Dendritic cell treated with granulocyte-macrophage colony-stimulating factor and Interleukin-4, amounts not matched to agents 40 ng/mL and 50 ng/mL, for 4 days (primary cell): ENCODE measurements around the gene RBMS3.

ENCODE experiments used
- H3K27ac Mint-ChIP-seq: one replicate; pipeline ENCODE4 v1.8.0; 2022; ENCODE audit warnings: mild to moderate bottlenecking, mixed read lengths
- H3K27me3 Mint-ChIP-seq: one replicate; pipeline ENCODE4 v1.8.0; 2022; ENCODE audit warnings: mild to moderate bottlenecking, mixed read lengths
- H3K36me3 Mint-ChIP-seq: one replicate; pipeline ENCODE4 v1.8.0; 2022; ENCODE audit warnings: low read depth, mixed read lengths
- H3K4me1 Mint-ChIP-seq: one replicate; pipeline ENCODE4 v1.8.0; 2022; ENCODE audit warnings: low read depth, mixed read lengths
- H3K4me3 Mint-ChIP-seq: one replicate; pipeline ENCODE4 v1.8.0; 2022; ENCODE audit warnings: mild to moderate bottlenecking, moderate library complexity, mixed read lengths
- H3K9me3 Mint-ChIP-seq: one replicate; pipeline ENCODE4 v1.8.0; 2022; ENCODE audit warnings: mixed read lengths
- intact Hi-C: fragments of 100-400 bp; cut with micrococcal nuclease; formaldehyde crosslinking; loops from one replicate; pipeline ENCODE4 v1.15.0; 2022

The RBMS3 gene

DNA sequence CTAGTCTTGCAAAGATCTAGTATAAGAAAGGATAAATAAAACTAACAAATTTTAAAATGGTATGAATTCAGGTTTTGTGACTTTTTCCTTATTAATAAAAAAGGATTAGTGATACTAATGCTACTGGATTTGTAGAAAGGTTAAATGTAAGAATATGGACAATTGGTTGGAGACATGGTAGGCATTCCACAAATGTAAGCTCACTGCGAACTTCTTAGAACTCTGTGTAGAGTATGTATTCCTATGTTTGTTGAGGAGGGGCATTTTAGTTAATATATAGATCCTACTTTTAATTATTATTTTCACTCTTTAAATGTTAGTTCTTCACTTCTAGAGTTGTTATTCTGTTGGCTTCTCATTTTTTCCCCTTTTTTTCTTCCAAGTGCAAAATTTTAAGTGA, 414.3 kb downstream of the RBMS3 start:
- Mint-ChIP-seq H3K27ac (no peak overlapping the region), H3K9me3 (peaks cover 3% of the 10 kb centered on the region), H3K4me1 (peaks cover 5% of the 10 kb centered on the region), H3K36me3 (no peaks in the 10 kb centered on the region), H3K4me3 (no peak overlapping the region), H3K27me3 (no peaks in the 10 kb centered on the region)
- intact Hi-C loops, result no loop called here

DNA sequence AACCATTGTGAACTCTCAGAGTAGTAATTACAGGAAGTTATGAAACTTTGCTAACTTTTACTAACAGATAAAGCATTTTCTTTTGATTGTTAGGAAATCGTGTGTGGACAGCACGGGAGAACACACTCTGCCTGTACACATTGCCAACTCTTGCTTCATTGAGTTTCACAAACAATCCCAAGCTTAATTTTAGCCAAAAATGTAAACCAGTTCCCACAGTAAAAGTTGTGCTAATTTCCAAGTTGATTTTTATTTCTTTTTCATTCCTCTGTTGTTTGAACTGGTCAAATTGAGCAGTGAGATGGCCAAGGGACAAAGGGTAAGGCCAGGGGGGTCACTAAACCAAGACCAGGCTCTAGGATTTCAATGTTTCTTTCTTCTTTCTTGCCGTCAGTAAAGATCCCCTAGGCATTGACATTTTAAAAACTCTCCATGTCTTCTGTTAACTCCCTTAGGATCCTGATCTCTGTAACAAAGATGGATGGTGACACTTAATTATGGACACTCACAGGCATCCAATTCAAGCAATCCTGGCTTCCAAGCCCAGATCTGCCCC, 414.9 kb downstream of the RBMS3 start:
- H3K27ac Mint-ChIP-seq, result no peak overlapping the region
- intact Hi-C loops, result no loop called here
- H3K27me3 Mint-ChIP-seq, result no peaks in the 10 kb centered on the region
- peaks cover 8% of the 10 kb centered on the region for H3K9me3 Mint-ChIP-seq
- H3K4me3 Mint-ChIP-seq, result no peak overlapping the region
- H3K4me1 Mint-ChIP-seq, result peaks cover 5% of the 10 kb centered on the region
- H3K36me3 Mint-ChIP-seq, result no peaks in the 10 kb centered on the region

DNA sequence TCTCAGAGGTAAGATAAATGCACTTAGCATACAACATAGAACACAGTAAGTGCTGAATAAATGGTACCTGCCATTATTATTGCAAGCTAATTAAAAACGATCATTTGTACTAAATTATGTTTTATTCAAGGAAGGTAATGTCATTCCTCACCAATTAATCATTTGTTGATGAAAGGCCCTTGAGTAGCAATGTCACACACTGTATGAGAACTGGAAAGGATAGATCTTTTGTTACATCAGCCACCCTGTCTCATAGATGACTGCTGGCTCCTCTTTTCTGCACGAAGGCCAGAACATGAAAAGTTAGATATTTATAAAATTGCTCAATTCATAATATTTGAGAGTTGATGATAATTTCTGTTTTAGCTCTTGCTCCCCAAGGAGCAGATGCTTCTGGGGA, 415.4 kb downstream of the RBMS3 start:
- Mint-ChIP-seq H3K4me3 (no peak overlapping the region), H3K27ac (no peak overlapping the region), H3K4me1 (peaks cover 5% of the 10 kb centered on the region), H3K9me3 (peaks cover 12% of the 10 kb centered on the region), H3K36me3 (no peaks in the 10 kb centered on the region), H3K27me3 (no peaks in the 10 kb centered on the region)
- intact Hi-C loops, result no loop called here

DNA sequence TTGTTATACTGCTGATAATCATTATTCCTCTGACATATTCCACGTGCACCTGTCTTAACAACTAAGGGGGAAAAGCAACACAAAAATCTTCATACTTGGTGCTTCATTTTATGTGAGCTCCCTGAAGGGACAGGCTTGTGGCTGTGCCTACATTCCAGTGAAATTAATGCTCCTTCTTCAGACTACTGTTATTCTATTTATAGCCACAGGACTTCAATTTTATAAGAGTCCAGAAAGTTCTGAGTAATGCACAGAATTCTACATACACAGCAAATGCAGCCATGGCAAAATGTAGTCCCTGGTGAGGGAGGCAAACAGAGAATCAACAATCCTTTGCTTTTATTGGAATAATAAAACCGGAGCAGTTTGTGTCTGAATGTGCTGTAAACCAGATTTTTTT, 417.1 kb downstream of the RBMS3 start:
- Mint-ChIP-seq H3K4me1 (peaks cover 5% of the 10 kb centered on the region), H3K27ac (no peak overlapping the region), H3K36me3 (no peaks in the 10 kb centered on the region), H3K4me3 (no peak overlapping the region), H3K9me3 (peaks cover 12% of the 10 kb centered on the region), H3K27me3 (no peaks in the 10 kb centered on the region)
- intact Hi-C loops, result no loop called here

DNA sequence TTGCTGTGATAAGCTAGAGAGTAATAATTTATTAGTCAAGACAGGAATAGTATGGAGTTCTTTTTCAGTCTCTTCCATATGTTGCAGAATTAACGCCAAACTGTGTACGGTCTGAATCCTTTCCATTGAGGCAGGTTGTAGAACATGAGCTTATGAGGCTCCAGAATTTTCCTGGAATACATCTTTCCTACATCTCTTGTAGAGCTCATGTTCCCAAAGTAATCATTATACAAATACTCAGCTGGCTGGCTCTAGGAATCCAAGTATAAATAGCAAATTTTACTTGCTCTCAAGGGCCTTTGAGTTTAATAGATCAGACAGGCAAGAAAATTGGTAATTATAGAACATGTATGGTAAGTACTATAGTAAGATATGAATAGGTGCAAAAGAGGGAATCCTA, 419.4 kb downstream of the RBMS3 start:
- intact Hi-C loops, result no loop called here
- H3K4me3 Mint-ChIP-seq, result no peak overlapping the region
- peaks cover 5% of the 10 kb centered on the region for H3K4me1 Mint-ChIP-seq

DNA sequence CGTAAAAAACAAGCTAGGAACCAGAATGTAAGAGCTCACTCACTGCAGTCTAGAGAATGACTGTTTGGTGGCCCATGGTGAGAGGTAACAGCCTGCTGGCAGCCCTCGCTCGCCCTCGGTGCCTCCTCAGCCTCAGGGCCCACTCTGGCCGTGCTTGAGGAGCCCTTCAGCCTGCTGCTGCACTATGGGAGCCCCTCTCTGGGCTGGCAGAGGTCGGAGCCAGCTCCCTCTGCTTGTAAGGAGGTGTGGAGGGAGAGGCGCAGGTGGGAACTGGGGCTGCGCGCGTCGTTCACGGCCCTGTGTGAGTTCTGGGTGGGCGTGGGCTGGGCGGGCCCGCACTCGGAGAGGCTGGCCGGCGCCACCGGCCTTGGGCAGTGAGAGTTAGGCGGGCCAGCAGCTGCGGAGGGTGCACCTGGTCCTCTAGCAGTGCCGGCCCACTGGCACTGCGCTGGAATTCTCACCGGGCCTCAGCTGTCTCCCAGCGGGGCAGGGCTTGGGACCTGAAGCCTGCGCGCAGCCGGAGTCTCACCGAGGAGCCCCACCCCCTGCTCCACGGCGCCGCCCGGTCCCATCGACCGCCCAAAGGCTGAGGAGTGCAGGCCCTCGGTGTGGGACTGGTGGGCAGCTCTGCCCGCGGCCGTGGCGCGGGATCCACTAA, 420.6 kb downstream of the RBMS3 start:
- Mint-ChIP-seq H3K4me3 (no peak overlapping the region), H3K27me3 (no peaks in the 10 kb centered on the region), H3K9me3 (peaks cover 12% of the 10 kb centered on the region), H3K4me1 (no peaks in the 10 kb centered on the region), H3K36me3 (no peaks in the 10 kb centered on the region), H3K27ac (no peak overlapping the region)
- intact Hi-C loops, result no loop called here

More for the DNA sequence above, 419.4 kb downstream of the RBMS3 start:
- Mint-ChIP-seq H3K36me3 (no peaks in the 10 kb centered on the region), H3K27me3 (no peaks in the 10 kb centered on the region), H3K9me3 (peaks cover 12% of the 10 kb centered on the region), H3K27ac (no peak overlapping the region)

DNA sequence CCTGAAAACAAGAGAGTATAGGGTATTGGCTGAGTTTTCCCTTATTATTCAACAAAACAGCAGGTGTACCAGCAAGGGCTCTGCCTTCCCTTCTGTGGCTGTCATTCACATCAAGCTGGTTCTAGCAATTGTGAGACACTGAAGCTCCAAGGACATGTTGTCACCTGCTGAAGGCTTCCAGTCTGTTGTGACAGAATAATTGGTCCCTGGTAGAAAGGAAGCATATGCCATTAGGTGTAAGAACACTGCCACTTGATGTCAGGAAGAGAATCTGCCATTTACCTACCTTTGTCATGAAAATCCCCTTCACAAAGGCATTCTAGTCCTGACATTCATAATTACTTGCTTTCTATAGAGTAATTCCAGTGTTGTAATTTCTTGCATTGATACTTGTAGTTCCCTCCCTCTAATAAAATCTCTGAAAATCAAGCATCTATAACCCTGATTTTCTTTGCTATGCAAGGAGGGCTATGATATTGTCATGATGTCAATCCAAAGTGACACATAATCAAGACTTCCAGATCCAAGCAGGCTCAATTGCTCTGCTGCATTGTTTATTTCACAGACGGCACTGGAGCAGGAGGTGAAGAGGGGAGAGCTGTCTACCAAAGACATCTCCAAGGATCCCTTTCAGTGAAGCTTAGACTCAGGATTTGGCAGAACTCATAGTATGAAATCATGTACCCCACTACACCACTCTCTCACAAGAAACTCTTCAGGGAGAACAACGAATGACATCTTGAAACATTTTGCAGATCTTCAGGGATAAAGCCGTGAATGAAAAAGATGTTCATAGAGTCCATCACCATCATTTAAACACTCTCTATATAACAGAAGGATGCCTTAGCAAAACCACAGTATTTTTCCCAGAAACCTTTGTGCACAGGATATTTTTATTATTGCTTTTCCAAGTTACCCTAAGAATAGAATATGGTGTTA, 425.3 kb downstream of the RBMS3 start:
- Mint-ChIP-seq H3K4me3 (no peak overlapping the region), H3K9me3 (no peaks in the 10 kb centered on the region), H3K27ac (no peak overlapping the region), H3K36me3 (no peaks in the 10 kb centered on the region), H3K4me1 (no peaks in the 10 kb centered on the region), H3K27me3 (no peaks in the 10 kb centered on the region)
- intact Hi-C loops, result no loop called here

DNA sequence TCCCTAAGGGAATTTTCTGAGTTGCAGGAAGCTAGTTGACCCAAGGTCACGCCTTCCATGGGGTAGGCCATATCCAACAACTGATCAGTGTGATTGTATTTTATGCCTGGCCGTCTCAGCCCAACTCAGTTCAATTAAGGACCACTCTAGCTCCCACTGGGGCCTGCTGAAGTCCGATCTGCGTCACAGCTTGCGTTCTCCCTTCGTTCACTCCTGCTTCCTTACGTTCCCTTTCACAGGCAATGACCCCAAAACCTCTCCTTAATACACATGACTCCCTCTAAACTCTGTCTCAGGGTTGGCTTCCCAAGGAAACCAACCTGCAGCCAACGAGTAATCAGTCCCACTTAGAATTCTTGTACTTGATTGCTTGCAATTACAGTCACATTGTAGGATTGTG, 428.0 kb downstream of the RBMS3 start:
- intact Hi-C loops, result no loop called here
- Mint-ChIP-seq H3K27ac (no peak overlapping the region), H3K4me3 (no peak overlapping the region), H3K27me3 (no peaks in the 10 kb centered on the region), H3K4me1 (no peaks in the 10 kb centered on the region), H3K9me3 (no peaks in the 10 kb centered on the region), H3K36me3 (no peaks in the 10 kb centered on the region)

DNA sequence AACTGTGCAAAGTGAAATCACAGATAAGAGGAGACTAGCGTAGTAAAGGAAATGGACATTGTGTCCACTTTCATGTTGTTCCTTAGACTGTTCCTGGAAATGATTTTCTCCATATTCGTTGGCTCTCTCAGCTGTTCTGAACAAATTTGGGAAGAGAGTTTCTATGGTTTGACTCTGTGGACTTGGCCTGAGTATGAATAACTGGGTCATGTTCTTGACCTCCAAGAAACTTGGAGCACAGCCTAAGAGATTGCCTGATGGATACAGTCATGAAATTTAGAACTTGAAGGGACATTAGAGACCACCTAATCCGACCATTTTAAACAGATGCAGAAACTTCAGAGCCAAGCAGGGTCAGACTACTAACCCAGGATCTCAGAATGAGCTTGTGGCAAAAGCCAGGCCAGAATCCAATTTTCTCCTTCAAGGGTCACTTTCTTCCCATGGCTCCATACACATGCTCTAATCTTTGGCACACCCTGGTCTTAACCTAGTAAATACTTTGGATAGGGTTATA, 430.4 kb downstream of the RBMS3 start:
- no peaks in the 10 kb centered on the region for H3K4me1 Mint-ChIP-seq
- H3K27me3 Mint-ChIP-seq, result no peaks in the 10 kb centered on the region
- no peak overlapping the region for H3K4me3 Mint-ChIP-seq
- no peak overlapping the region for H3K27ac Mint-ChIP-seq
- intact Hi-C loops, result no loop called here
- H3K36me3 Mint-ChIP-seq, result no peaks in the 10 kb centered on the region
- H3K9me3 Mint-ChIP-seq, result no peaks in the 10 kb centered on the region

DNA sequence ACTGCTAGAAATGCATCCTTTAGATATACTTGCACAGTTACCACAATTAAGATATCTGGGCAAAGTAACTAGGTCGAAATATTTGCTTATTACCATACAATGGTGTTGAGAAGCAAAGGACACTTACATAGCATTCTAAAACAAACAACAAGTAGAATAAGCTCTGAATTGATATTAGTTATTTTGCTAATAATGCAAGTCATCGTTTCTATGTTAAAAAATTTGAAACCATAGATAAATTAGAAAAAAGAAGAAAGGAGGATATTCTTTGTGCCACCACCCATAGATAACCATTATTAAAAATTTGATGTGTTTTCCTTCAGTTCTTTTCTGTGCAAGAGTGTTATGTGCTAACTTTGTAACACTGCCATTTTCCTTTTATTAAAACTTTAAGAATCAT, 435.3 kb downstream of the RBMS3 start:
- no peaks in the 10 kb centered on the region for H3K36me3 Mint-ChIP-seq

DNA sequence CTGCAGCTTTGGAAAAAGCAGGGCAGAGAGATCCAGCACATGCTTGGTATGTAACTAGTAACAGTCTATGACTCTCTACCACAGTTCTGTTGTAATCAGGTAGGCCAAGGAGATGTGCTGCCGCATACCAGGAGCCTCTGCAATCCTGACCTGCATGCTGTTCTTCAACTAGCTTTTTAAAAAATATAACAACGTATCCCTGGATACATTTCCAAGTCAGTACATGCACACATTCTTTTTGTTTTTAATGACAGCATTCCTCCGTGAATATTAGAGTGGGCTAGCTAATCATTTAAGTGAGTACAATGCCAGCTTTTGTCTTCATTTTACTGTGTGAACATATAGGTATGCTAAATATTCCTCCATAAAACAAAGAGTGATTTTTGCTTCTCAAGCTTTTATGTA, 437.8 kb downstream of the RBMS3 start:
- Mint-ChIP-seq H3K27me3 (no peaks in the 10 kb centered on the region), H3K4me3 (no peak overlapping the region), H3K9me3 (no peaks in the 10 kb centered on the region), H3K36me3 (no peaks in the 10 kb centered on the region), H3K27ac (no peak overlapping the region), H3K4me1 (no peaks in the 10 kb centered on the region)
- intact Hi-C loops, result no loop called here

More for the DNA sequence above, 435.3 kb downstream of the RBMS3 start:
- Mint-ChIP-seq H3K4me3 (no peak overlapping the region), H3K9me3 (no peaks in the 10 kb centered on the region), H3K4me1 (no peaks in the 10 kb centered on the region), H3K27me3 (no peaks in the 10 kb centered on the region), H3K27ac (no peak overlapping the region)
- intact Hi-C loops, result no loop called here

DNA sequence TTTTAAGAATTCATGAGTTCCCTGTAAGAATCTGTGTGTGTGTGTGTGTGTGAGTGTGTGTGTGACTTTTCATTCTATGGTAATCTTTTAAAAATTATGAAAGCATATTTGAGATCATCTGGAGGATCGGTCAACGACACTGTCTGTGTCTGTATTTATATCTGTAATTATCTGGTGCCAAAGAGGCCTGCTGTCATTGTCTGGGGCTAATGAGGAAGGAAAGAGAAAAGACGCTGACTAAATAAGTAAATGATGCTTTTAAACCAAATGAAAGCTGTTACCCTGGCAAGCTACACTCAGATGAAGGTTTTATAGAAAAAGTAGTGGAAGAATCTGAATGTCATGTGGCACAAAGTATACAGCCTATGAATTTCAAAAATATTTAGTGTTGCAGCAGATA, 439.8 kb downstream of the RBMS3 start:
- H3K4me3 Mint-ChIP-seq, result no peak overlapping the region
- peaks cover 9% of the 10 kb centered on the region for H3K9me3 Mint-ChIP-seq
- intact Hi-C loops, result no loop called here
- H3K27ac Mint-ChIP-seq, result no peak overlapping the region
- no peaks in the 10 kb centered on the region for H3K27me3 Mint-ChIP-seq
- no peaks in the 10 kb centered on the region for H3K4me1 Mint-ChIP-seq
- no peaks in the 10 kb centered on the region for H3K36me3 Mint-ChIP-seq

DNA sequence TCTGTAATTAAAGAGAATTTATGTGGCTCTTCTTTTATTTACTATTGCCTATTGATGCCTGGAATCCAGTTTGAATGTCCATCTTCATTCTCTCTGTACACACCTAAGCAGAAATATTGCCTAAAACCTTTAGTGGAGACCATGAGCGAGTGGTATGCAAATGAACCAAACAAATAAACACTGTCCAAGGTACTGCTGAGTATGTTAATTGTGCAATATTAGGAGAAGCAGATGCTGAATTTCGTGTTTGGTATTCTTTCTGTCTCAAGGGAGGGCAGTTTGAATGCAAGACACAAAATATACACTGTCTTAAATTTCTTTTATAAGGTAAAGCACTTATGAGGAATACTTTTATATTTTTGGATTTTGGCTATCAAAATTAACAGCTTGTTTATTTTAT, 440.9 kb downstream of the RBMS3 start:
- Mint-ChIP-seq H3K4me1 (no peaks in the 10 kb centered on the region), H3K36me3 (no peaks in the 10 kb centered on the region), H3K27ac (no peak overlapping the region), H3K9me3 (peaks cover 17% of the 10 kb centered on the region), H3K27me3 (no peaks in the 10 kb centered on the region), H3K4me3 (no peak overlapping the region)
- intact Hi-C loops, result no loop called here

DNA sequence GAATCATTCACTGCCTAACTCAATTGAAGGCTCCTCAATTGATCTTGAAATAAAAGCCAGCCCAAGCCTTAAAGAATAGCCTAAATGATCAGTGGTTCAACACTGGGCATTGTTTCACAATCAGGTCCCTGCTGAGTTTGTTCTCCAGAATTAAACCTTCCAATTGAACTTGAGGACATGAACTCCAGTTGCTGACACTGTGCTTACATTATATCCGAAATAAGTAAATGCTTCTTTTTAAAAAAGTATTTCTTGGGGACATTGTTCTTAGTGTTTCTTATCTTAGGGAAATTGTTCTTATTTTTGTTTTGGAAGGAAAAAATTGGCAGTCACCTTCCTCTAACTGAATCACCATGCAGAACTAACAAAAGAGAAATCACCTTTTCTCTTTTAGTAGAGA, 450.2 kb downstream of the RBMS3 start:
- H3K36me3 Mint-ChIP-seq, result no peaks in the 10 kb centered on the region
- no peaks in the 10 kb centered on the region for H3K4me1 Mint-ChIP-seq
- no peak overlapping the region for H3K27ac Mint-ChIP-seq
- intact Hi-C loops, result no loop called here
- H3K27me3 Mint-ChIP-seq, result no peaks in the 10 kb centered on the region
- H3K4me3 Mint-ChIP-seq, result no peak overlapping the region
- H3K9me3 Mint-ChIP-seq, result peaks cover 4% of the 10 kb centered on the region
